Uterus (tissue), 2 donors: ENCODE measurements around the gene THAP4.

Source experiments
- CTCF ChIP-seq, 4 experiments: fragments of 200-600 bp in 2 of 4; fragments of 450-650 bp in 2 of 4; sonication (generic) in 2 of 4; IDR thresholded peaks; one replicate each; pipeline ENCODE4 v1.5.1; 2016 to 2019; ENCODE audit warnings: antibody characterized with exemption in 4 of 4, mild to moderate bottlenecking in 2 of 4, moderate library complexity in 1 of 4
- POLR2A ChIP-seq, 2 donors: fragments of 450-650 bp; IDR thresholded peaks; one replicate each; pipeline ENCODE4 v1.6.1; 2016; ENCODE audit warnings: antibody characterized with exemption in 2 of 2, mild to moderate bottlenecking in 1 of 2, moderate library complexity in 1 of 2

- TF ChIP-seq POLR2A (IDR thresholded peaks at IDR 0.05) (no peak), CTCF (IDR thresholded peaks at IDR 0.05) (no peak)
Observed at GRCh38 chr2:241618829-241619228, 18.1 kb downstream of the THAP4 start.
